ENCODE data around the gene CEP41.

CEP41 gene

DNA sequence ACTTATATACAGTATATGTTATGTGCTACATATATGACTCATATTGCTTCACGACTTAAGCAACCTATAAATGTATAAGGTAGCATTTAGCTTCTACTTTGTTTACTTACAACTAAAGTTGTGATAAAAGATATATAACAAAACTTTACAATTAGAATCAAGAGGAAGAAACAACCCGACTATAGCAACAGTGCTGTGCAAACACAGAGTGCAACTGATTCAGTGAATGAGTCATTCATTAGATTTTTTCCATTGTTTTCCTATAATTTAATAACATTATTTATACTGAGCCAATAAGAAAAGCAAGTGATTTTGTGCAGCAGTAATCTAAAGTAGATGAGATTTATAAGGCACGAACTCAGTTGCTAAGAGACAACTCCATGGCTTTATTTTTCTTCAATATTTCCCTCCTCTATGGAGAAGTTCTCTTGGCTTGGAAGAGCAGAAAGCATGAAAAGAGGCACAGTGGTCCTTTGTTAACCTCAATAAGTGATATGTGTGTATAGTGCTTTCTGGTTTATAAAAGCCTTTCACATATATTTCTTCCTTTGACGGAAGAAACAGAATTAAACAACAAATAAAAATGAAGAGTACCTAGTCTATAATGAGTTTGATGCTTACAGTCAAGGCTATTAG is 19.8 kb downstream of the CEP41 start:
- Histone ChIP-seq H3K4me3 (ENCODE audit: low read length) (no peak overlapping the region), H3K4me2 (ENCODE audit: low read depth, low read length) (no peak overlapping the region), H3K9ac (ENCODE audit: low read length) (no peak overlapping the region), H3K4me1 (ENCODE audit: low read length) (no peaks in the 10 kb centered on the region), H2AFZ (ENCODE audit: low read length) (no peak overlapping the region), H3K27me3 (replicated peaks; ENCODE audit: insufficient read depth, low read length) (no peaks in the 10 kb centered on the region), H3K36me3 (replicated peaks; ENCODE audit: insufficient read depth, low read length) (no peaks in the 10 kb centered on the region), H3K79me2 (ENCODE audit: low read length) (no peaks in the 10 kb centered on the region), H4K20me1 (ENCODE audit: insufficient read depth, low read length) (no peaks in the 10 kb centered on the region), H3F3A (ENCODE audit: insufficient read depth, low read length) (no peaks in the 10 kb centered on the region), H3K9me3 (replicated peaks; ENCODE audit: insufficient read depth, low read length) (no peaks in the 10 kb centered on the region), H3K27ac (ENCODE audit: low read length) (no peak overlapping the region), H3K9me2 (replicated peaks; ENCODE audit: insufficient read depth, low read length) (no peaks in the 10 kb centered on the region)
- DNase-seq = no peak
- TF ChIP-seq EZH2phosphoT487 (IDR thresholded peaks at IDR 0.05; ENCODE audit: low read length) = no peak
- TF ChIP-seq EZH2 (optimal IDR thresholded peaks at IDR 0.05; ENCODE audit: low read depth, low read length) = no peak
- TF ChIP-seq, protein P1, sequence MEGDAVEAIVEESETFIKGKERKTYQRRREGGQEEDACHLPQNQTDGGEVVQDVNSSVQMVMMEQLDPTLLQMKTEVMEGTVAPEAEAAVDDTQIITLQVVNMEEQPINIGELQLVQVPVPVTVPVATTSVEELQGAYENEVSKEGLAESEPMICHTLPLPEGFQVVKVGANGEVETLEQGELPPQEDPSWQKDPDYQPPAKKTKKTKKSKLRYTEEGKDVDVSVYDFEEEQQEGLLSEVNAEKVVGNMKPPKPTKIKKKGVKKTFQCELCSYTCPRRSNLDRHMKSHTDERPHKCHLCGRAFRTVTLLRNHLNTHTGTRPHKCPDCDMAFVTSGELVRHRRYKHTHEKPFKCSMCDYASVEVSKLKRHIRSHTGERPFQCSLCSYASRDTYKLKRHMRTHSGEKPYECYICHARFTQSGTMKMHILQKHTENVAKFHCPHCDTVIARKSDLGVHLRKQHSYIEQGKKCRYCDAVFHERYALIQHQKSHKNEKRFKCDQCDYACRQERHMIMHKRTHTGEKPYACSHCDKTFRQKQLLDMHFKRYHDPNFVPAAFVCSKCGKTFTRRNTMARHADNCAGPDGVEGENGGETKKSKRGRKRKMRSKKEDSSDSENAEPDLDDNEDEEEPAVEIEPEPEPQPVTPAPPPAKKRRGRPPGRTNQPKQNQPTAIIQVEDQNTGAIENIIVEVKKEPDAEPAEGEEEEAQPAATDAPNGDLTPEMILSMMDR (IDR thresholded peaks at IDR 0.05; ENCODE audit: low read length) = no peak

DNA sequence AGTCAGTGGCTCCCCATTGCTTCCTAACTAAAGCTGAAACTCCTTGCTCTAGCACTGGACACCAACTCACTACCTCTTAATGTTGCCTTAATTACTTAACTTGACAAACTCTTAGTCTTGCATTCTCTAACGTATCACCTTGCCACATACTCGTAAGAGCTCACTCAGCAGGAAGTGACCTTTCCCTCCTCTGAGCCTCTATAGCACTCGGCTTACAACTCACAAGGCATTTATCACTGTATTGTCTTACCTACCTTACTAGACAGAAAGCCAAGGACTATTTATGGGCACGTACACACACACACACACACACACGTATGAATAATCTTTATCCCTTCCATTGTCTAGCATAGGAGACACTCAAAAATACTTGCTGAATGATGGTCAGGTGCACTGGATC is 21.2 kb downstream of the CEP41 start:
- Histone ChIP-seq H3K9me3 (replicated peaks; ENCODE audit: insufficient read depth, low read length) (no peaks in the 10 kb centered on the region), H3K4me1 (ENCODE audit: low read length) (no peaks in the 10 kb centered on the region), H4K20me1 (ENCODE audit: insufficient read depth, low read length) (no peaks in the 10 kb centered on the region), H3K79me2 (ENCODE audit: low read length) (no peaks in the 10 kb centered on the region), H3K36me3 (replicated peaks; ENCODE audit: insufficient read depth, low read length) (no peaks in the 10 kb centered on the region), H3K4me3 (ENCODE audit: low read length) (no peak overlapping the region), H3K9me2 (replicated peaks; ENCODE audit: insufficient read depth, low read length) (no peaks in the 10 kb centered on the region), H2AFZ (ENCODE audit: low read length) (no peak overlapping the region), H3F3A (ENCODE audit: insufficient read depth, low read length) (no peaks in the 10 kb centered on the region), H3K27me3 (replicated peaks; ENCODE audit: insufficient read depth, low read length) (no peaks in the 10 kb centered on the region), H3K9ac (ENCODE audit: low read length) (no peak overlapping the region), H3K4me2 (ENCODE audit: low read depth, low read length) (no peak overlapping the region), H3K27ac (ENCODE audit: low read length) (no peak overlapping the region)
- TF ChIP-seq EZH2 (optimal IDR thresholded peaks at IDR 0.05; ENCODE audit: low read depth, low read length) (no peak), EZH2phosphoT487 (IDR thresholded peaks at IDR 0.05; ENCODE audit: low read length) (no peak)
- TF ChIP-seq, protein P1 (IDR thresholded peaks at IDR 0.05; ENCODE audit: low read length) = no peak
- no peak for DNase-seq

DNA sequence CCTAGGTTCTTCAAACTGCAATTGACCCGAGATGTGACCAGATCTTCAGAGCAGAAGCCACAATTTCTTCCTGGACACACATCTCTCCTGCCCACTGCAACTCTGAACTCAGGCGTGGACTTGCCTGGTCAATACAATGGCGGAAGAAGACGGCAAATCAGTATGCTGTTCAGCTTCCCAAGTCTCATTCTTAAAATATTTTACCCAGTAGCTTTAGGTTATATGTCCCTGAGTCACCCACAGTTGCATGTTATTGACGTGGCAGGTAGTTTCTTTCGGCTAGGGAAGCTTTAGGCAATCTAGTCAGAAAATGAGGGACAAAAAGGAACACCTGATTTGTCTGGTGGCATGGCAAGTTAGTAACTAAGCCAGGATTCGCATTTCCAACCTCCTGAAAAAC is 22.5 kb downstream of the CEP41 start:
- Histone ChIP-seq H3K9me3 (replicated peaks; ENCODE audit: insufficient read depth, low read length) (no peaks in the 10 kb centered on the region), H3K27ac (ENCODE audit: low read length) (no peak overlapping the region), H3K4me3 (ENCODE audit: low read length) (no peak overlapping the region), H3F3A (ENCODE audit: insufficient read depth, low read length) (no peaks in the 10 kb centered on the region), H3K27me3 (replicated peaks; ENCODE audit: insufficient read depth, low read length) (no peaks in the 10 kb centered on the region), H3K4me2 (ENCODE audit: low read depth, low read length) (no peak overlapping the region), H4K20me1 (ENCODE audit: insufficient read depth, low read length) (no peaks in the 10 kb centered on the region), H3K4me1 (ENCODE audit: low read length) (no peaks in the 10 kb centered on the region), H3K9ac (ENCODE audit: low read length) (no peak overlapping the region), H3K9me2 (replicated peaks; ENCODE audit: insufficient read depth, low read length) (no peaks in the 10 kb centered on the region), H3K36me3 (replicated peaks; ENCODE audit: insufficient read depth, low read length) (no peaks in the 10 kb centered on the region), H2AFZ (ENCODE audit: low read length) (no peak overlapping the region), H3K79me2 (ENCODE audit: low read length) (no peaks in the 10 kb centered on the region)
- TF ChIP-seq, protein P1 (IDR thresholded peaks at IDR 0.05; ENCODE audit: low read length) = no peak
- TF ChIP-seq EZH2phosphoT487 (IDR thresholded peaks at IDR 0.05; ENCODE audit: low read length) (no peak), EZH2 (optimal IDR thresholded peaks at IDR 0.05; ENCODE audit: low read depth, low read length) (no peak)
- no peak for DNase-seq
